ENCODE data around the gene SRP14. TPM values are rescaled to one million over a fixed set of nuclear protein-coding genes. Genes with fewer than 3 reads are reported as not detected.

Gene SRP14
- total RNA-seq, 1 experiment from 2014 or later: 166 TPM

DNA sequence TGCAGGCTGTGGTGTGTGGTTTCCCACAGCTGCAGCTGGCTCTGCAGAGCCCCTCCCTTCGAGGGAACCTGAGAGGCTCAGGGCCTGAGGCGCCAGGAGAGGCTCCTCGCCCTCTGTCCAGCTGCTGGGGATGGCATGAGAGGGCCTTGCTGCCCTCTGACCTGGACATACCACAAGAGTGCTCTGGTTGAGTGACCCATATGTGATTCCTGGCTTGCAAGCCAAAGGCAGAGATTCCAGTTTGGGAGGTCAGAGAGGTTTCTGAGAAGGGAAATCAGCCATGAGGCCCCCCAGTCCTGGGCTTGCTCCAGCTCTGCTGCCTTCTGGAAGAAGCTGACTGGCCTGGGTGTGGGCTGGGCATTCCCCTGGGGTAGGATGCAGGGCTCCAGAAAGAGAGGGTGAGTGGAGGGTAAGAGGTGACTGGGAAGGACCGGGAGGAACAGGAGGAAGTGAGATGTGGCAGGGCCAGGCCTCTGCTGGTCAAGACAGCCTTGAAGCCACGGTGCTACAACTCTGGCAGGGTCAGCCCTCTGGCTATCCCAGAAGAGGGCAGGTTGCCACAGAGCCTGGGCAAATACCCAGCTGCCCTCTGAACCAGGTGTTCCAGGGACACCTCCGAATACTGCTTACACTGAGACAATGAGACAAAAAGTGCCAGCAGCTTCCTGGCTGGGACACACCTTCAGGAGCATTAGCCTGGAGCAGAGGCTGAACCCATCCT lies 16.0 kb upstream of the SRP14 start:
- Histone ChIP-seq H3K4me1 (ENCODE audit: control insufficient read depth, insufficient read depth, low read length) (peaks cover 21% of the 10 kb centered on the region), H3K9me3 (ENCODE audit: control insufficient read depth, insufficient read depth, low read depth, low read length) (no peaks in the 10 kb centered on the region), H3K27ac (ENCODE audit: low read length) (peak overlapping the region; percentile 52; the same call in 1 of the 2 replicates), H3K27me3 (ENCODE audit: control insufficient read depth, insufficient read depth, low read length) (no peaks in the 10 kb centered on the region), H3K36me3 (ENCODE audit: control insufficient read depth, insufficient read depth, low read length) (no peaks in the 10 kb centered on the region), H3K4me3 (ENCODE audit: low read depth in 2 of 2, low read length in 2 of 2) (no peak overlapping the region)
- intact Hi-C loops (cut with micrococcal nuclease; ENCODE audit: unreplicated experiment): no loop called here
- ChIA-PET POLR2A (no interaction called here), CTCF (no interaction called here)
- no TSS peak for BruUV-seq (replicated peaks)
- DNase-seq (ENCODE audit: low read depth, low spot score) (no peak), ATAC-seq (peak; percentile 51)
- in situ Hi-C loops (cut with HindIII; ENCODE audit: low pct_unique_long_range_greater_than_20kb, low sequenced_read_pairs): no loop called here
- TF ChIP-seq POLR2AphosphoS5 (IDR thresholded peaks at IDR 0.05; ENCODE audit: low read depth, low read length): no peak
- TF ChIP-seq, protein P1, sequence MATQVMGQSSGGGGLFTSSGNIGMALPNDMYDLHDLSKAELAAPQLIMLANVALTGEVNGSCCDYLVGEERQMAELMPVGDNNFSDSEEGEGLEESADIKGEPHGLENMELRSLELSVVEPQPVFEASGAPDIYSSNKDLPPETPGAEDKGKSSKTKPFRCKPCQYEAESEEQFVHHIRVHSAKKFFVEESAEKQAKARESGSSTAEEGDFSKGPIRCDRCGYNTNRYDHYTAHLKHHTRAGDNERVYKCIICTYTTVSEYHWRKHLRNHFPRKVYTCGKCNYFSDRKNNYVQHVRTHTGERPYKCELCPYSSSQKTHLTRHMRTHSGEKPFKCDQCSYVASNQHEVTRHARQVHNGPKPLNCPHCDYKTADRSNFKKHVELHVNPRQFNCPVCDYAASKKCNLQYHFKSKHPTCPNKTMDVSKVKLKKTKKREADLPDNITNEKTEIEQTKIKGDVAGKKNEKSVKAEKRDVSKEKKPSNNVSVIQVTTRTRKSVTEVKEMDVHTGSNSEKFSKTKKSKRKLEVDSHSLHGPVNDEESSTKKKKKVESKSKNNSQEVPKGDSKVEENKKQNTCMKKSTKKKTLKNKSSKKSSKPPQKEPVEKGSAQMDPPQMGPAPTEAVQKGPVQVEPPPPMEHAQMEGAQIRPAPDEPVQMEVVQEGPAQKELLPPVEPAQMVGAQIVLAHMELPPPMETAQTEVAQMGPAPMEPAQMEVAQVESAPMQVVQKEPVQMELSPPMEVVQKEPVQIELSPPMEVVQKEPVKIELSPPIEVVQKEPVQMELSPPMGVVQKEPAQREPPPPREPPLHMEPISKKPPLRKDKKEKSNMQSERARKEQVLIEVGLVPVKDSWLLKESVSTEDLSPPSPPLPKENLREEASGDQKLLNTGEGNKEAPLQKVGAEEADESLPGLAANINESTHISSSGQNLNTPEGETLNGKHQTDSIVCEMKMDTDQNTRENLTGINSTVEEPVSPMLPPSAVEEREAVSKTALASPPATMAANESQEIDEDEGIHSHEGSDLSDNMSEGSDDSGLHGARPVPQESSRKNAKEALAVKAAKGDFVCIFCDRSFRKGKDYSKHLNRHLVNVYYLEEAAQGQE (IDR thresholded peaks at IDR 0.05; ENCODE audit: insufficient read depth in 1 of 2, low read depth in 2 of 2, low read length in 1 of 2): no peak
- TF ChIP-seq TCF7L2 (IDR thresholded peaks at IDR 0.05; ENCODE audit: low read depth, low read length): no peak
- TF ChIP-seq, protein P2, sequence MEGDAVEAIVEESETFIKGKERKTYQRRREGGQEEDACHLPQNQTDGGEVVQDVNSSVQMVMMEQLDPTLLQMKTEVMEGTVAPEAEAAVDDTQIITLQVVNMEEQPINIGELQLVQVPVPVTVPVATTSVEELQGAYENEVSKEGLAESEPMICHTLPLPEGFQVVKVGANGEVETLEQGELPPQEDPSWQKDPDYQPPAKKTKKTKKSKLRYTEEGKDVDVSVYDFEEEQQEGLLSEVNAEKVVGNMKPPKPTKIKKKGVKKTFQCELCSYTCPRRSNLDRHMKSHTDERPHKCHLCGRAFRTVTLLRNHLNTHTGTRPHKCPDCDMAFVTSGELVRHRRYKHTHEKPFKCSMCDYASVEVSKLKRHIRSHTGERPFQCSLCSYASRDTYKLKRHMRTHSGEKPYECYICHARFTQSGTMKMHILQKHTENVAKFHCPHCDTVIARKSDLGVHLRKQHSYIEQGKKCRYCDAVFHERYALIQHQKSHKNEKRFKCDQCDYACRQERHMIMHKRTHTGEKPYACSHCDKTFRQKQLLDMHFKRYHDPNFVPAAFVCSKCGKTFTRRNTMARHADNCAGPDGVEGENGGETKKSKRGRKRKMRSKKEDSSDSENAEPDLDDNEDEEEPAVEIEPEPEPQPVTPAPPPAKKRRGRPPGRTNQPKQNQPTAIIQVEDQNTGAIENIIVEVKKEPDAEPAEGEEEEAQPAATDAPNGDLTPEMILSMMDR (IDR thresholded peaks at IDR 0.05): no peak
- no peak for TF ChIP-seq SIN3A (IDR thresholded peaks at IDR 0.05; ENCODE audit: borderline replicate concordance, insufficient read depth, low read depth, low read length)

DNA sequence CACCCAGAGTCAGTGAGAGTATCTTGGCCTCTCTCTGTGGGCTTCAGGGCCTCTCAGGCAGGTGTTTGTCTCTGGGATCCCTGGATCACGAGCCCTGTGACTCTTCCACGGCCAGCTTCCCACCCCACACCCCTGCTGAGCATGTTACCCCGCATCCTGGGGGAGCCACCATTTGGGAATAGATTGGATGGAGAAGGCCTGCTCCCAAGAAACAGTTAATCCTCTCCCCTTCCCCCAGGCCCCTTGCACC lies 15.5 kb upstream of the SRP14 start:
- Histone ChIP-seq H3K4me3 (ENCODE audit: low read depth in 2 of 2, low read length in 2 of 2) (no peak overlapping the region), H3K36me3 (ENCODE audit: control insufficient read depth, insufficient read depth, low read length) (no peaks in the 10 kb centered on the region), H3K27me3 (ENCODE audit: control insufficient read depth, insufficient read depth, low read length) (no peaks in the 10 kb centered on the region), H3K27ac (ENCODE audit: low read length) (peak overlapping the region; percentile 52; the same call in 1 of the 2 replicates), H3K4me1 (ENCODE audit: control insufficient read depth, insufficient read depth, low read length) (peaks cover 21% of the 10 kb centered on the region), H3K9me3 (ENCODE audit: control insufficient read depth, insufficient read depth, low read depth, low read length) (no peaks in the 10 kb centered on the region)
- BruUV-seq (replicated peaks): no TSS peak
- in situ Hi-C loops (cut with HindIII; ENCODE audit: low pct_unique_long_range_greater_than_20kb, low sequenced_read_pairs): no loop called here
- ATAC-seq: no peak
- intact Hi-C loops (cut with micrococcal nuclease; ENCODE audit: unreplicated experiment): no loop called here
- DNase-seq (ENCODE audit: low read depth, low spot score): no peak
- ChIA-PET POLR2A (interaction anchor here (0.6 kb wide), 1 partner anchor 175 kb away, joined by 6 read pairs; no protein-coding TSS in a partner anchor), CTCF (interaction anchor here (0.5 kb wide), 1 partner anchor 115 kb away, joined by 10 read pairs; no protein-coding TSS in a partner anchor)
- TF ChIP-seq SIN3A (IDR thresholded peaks at IDR 0.05; ENCODE audit: borderline replicate concordance, insufficient read depth, low read depth, low read length): no peak
- TF ChIP-seq, protein P1 (IDR thresholded peaks at IDR 0.05; ENCODE audit: insufficient read depth in 1 of 2, low read depth in 2 of 2, low read length in 1 of 2): no peak
- no peak for TF ChIP-seq POLR2AphosphoS5 (IDR thresholded peaks at IDR 0.05; ENCODE audit: low read depth, low read length)
- no peak for TF ChIP-seq TCF7L2 (IDR thresholded peaks at IDR 0.05; ENCODE audit: low read depth, low read length)
- TF ChIP-seq, protein P2 (IDR thresholded peaks at IDR 0.05): no peak

All from Panc1 (cell line).